Neural progenitor cell (in vitro differentiated cells): ENCODE results near the gene PCNT.

ENCODE experiments used
- EZH2 ChIP-seq: fragments of 200-600 bp; sonication (generic); IDR thresholded peaks from 2 replicates; pipeline ENCODE4 v1.6.1; 2017; ENCODE audit warnings: antibody characterized with exemption, mild to moderate bottlenecking, moderate library complexity
- EZH2phosphoT487 ChIP-seq: fragments of 200-600 bp; sonication (generic); IDR thresholded peaks from 2 replicates; pipeline ENCODE4 v1.6.1; 2017; ENCODE audit warnings: antibody characterized with exemption
- TF ChIP-seq, protein P1 (sequence below): fragments of 200-600 bp; sonication (generic); IDR thresholded peaks from 2 replicates; pipeline ENCODE4 v1.5.1; 2017; ENCODE audit warnings: antibody characterized with exemption, mild to moderate bottlenecking

DNA sequence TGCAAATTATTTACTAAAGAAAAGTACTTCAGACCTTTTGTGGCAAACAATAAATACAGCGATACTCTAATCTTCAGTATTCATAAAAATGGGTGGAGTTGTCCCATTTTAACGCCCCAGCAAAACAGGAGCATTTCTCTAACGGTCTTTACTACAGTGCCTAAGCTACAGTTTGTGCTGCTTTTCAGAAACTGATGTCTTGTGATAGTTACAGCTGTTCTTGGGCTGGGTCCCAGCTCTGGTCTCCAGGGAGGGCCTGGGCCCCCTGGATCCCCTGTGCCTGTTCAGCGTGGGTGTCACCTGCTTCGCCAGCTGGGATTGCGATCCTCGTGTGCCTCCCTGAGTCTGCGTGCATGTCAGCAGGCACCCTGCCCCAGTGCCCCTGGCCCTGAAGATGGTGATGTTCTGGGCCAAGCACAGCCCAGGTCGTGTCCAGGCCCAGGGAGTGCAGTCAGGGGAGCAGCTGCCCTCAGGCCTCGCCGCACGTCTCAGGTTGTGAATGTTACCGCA lies 70.7 kb downstream of the PCNT start:
- TF ChIP-seq, protein P1, sequence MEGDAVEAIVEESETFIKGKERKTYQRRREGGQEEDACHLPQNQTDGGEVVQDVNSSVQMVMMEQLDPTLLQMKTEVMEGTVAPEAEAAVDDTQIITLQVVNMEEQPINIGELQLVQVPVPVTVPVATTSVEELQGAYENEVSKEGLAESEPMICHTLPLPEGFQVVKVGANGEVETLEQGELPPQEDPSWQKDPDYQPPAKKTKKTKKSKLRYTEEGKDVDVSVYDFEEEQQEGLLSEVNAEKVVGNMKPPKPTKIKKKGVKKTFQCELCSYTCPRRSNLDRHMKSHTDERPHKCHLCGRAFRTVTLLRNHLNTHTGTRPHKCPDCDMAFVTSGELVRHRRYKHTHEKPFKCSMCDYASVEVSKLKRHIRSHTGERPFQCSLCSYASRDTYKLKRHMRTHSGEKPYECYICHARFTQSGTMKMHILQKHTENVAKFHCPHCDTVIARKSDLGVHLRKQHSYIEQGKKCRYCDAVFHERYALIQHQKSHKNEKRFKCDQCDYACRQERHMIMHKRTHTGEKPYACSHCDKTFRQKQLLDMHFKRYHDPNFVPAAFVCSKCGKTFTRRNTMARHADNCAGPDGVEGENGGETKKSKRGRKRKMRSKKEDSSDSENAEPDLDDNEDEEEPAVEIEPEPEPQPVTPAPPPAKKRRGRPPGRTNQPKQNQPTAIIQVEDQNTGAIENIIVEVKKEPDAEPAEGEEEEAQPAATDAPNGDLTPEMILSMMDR, result no peak
- TF ChIP-seq EZH2 (no peak), EZH2phosphoT487 (no peak)
